Measurements from ENCODE around the gene SLC25A47. TPM values are rescaled to one million over a fixed set of nuclear protein-coding genes. Genes with fewer than 3 reads are reported as not detected.

SLC25A47 gene
- total RNA-seq, 1 experiment from 2014 or later = not detected

DNA sequence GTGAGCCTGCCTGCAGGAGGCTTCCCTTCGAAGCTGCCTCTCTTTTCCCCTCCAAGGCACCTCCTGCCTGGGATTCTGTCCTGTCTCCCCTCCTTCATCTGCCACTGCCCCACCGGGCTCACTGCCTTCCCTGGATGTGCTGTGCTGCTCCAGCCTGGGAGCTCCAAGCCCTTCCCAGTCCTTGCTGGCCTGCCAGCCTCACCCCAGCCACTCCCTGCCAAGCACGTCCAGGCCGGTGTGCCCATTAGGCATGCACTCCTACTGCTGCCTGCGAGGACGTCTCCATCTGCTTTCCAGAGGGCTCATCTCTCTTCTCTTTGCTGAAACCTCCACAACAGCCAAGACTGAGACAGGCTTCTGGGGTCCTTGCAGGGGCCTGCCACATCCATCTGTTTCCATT lies 8.4 kb upstream of the SLC25A47 start (continued):
- TF ChIP-seq ZNF121 (CRISPR knock-in tag; IDR thresholded peaks at IDR 0.05) (no peak), ZBTB21 (CRISPR knock-in tag; IDR thresholded peaks at IDR 0.05; ENCODE audit: borderline replicate concordance) (no peak)
- TF ChIP-seq, protein P1, sequence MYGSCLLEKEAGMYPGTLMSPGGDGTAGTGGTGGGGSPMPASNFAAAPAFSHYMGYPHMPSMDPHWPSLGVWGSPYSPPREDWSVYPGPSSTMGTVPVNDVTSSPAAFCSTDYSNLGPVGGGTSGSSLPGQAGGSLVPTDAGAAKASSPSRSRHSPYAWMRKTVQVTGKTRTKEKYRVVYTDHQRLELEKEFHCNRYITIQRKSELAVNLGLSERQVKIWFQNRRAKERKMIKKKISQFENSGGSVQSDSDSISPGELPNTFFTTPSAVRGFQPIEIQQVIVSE (CRISPR knock-in tag; IDR thresholded peaks at IDR 0.05; ENCODE audit: borderline replicate concordance) = no peak

DNA sequence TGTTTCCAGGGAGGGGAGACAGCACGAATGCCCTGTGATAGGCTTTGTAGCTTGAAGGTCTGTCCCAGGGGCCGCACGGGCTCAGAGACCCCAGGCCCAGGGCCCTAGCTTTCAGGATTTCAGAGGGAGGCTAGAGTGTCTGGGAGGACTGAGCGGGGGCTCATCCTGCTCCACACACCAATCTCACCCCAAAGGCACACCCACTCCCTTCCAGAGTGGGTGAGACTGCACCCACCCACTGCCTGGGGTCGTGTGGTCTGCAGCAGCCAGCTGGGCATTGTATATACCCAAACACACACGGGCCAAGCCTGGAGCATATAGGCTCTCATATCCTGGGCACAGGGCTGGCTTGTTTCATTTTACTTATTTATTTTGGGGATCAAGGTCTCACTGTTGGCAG lies 5.8 kb upstream of the SLC25A47 start:
- ChIA-PET POLR2A (no interaction called here), CTCF (no interaction called here)
- no peak for ATAC-seq
- Mint-ChIP-seq H3K9me3 (no peaks in the 10 kb centered on the region), H3K4me3 (no peak overlapping the region), H3K36me3 (no peaks in the 10 kb centered on the region), H3K27ac (no peak overlapping the region), H3K27me3 (ENCODE audit: low read depth) (no peaks in the 10 kb centered on the region), H3K4me1 (peaks cover 11% of the 10 kb centered on the region)
- DNase-seq (ENCODE audit: low spot score) = no peak
- TF ChIP-seq TEAD1 (CRISPR knock-in tag; IDR thresholded peaks at IDR 0.05) (no peak), ZNF416 (CRISPR knock-in tag; IDR thresholded peaks at IDR 0.05) (no peak), ETV6 (CRISPR knock-in tag; IDR thresholded peaks at IDR 0.05) (no peak), TCF7 (CRISPR knock-in tag; IDR thresholded peaks at IDR 0.05; ENCODE audit: low read depth) (no peak)
- TF ChIP-seq, protein P2, sequence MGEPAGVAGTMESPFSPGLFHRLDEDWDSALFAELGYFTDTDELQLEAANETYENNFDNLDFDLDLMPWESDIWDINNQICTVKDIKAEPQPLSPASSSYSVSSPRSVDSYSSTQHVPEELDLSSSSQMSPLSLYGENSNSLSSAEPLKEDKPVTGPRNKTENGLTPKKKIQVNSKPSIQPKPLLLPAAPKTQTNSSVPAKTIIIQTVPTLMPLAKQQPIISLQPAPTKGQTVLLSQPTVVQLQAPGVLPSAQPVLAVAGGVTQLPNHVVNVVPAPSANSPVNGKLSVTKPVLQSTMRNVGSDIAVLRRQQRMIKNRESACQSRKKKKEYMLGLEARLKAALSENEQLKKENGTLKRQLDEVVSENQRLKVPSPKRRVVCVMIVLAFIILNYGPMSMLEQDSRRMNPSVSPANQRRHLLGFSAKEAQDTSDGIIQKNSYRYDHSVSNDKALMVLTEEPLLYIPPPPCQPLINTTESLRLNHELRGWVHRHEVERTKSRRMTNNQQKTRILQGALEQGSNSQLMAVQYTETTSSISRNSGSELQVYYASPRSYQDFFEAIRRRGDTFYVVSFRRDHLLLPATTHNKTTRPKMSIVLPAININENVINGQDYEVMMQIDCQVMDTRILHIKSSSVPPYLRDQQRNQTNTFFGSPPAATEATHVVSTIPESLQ (CRISPR knock-in tag; IDR thresholded peaks at IDR 0.05) = no peak
- TF ChIP-seq, protein P3, sequence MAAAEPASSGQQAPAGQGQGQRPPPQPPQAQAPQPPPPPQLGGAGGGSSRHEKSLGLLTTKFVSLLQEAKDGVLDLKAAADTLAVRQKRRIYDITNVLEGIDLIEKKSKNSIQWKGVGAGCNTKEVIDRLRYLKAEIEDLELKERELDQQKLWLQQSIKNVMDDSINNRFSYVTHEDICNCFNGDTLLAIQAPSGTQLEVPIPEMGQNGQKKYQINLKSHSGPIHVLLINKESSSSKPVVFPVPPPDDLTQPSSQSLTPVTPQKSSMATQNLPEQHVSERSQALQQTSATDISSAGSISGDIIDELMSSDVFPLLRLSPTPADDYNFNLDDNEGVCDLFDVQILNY (CRISPR knock-in tag; IDR thresholded peaks at IDR 0.05) = no peak
- TF ChIP-seq, protein P4, sequence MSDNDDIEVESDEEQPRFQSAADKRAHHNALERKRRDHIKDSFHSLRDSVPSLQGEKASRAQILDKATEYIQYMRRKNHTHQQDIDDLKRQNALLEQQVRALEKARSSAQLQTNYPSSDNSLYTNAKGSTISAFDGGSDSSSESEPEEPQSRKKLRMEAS (CRISPR knock-in tag; IDR thresholded peaks at IDR 0.05) = no peak
- TF ChIP-seq, protein P5, sequence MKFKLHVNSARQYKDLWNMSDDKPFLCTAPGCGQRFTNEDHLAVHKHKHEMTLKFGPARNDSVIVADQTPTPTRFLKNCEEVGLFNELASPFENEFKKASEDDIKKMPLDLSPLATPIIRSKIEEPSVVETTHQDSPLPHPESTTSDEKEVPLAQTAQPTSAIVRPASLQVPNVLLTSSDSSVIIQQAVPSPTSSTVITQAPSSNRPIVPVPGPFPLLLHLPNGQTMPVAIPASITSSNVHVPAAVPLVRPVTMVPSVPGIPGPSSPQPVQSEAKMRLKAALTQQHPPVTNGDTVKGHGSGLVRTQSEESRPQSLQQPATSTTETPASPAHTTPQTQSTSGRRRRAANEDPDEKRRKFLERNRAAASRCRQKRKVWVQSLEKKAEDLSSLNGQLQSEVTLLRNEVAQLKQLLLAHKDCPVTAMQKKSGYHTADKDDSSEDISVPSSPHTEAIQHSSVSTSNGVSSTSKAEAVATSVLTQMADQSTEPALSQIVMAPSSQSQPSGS (CRISPR knock-in tag; IDR thresholded peaks at IDR 0.05; ENCODE audit: borderline replicate concordance, low read depth) = no peak
- TF ChIP-seq, protein P6, sequence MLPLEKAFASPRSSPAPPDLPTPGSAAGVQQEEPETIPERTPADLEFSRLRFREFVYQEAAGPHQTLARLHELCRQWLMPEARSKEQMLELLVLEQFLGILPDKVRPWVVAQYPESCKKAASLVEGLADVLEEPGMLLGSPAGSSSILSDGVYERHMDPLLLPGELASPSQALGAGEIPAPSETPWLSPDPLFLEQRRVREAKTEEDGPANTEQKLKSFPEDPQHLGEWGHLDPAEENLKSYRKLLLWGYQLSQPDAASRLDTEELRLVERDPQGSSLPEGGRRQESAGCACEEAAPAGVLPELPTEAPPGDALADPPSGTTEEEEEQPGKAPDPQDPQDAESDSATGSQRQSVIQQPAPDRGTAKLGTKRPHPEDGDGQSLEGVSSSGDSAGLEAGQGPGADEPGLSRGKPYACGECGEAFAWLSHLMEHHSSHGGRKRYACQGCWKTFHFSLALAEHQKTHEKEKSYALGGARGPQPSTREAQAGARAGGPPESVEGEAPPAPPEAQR (CRISPR knock-in tag; IDR thresholded peaks at IDR 0.05) = no peak
- TF ChIP-seq, protein P7, sequence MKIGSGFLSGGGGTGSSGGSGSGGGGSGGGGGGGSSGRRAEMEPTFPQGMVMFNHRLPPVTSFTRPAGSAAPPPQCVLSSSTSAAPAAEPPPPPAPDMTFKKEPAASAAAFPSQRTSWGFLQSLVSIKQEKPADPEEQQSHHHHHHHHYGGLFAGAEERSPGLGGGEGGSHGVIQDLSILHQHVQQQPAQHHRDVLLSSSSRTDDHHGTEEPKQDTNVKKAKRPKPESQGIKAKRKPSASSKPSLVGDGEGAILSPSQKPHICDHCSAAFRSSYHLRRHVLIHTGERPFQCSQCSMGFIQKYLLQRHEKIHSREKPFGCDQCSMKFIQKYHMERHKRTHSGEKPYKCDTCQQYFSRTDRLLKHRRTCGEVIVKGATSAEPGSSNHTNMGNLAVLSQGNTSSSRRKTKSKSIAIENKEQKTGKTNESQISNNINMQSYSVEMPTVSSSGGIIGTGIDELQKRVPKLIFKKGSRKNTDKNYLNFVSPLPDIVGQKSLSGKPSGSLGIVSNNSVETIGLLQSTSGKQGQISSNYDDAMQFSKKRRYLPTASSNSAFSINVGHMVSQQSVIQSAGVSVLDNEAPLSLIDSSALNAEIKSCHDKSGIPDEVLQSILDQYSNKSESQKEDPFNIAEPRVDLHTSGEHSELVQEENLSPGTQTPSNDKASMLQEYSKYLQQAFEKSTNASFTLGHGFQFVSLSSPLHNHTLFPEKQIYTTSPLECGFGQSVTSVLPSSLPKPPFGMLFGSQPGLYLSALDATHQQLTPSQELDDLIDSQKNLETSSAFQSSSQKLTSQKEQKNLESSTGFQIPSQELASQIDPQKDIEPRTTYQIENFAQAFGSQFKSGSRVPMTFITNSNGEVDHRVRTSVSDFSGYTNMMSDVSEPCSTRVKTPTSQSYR (CRISPR knock-in tag; IDR thresholded peaks at IDR 0.05) = no peak
- TF ChIP-seq, protein P8, sequence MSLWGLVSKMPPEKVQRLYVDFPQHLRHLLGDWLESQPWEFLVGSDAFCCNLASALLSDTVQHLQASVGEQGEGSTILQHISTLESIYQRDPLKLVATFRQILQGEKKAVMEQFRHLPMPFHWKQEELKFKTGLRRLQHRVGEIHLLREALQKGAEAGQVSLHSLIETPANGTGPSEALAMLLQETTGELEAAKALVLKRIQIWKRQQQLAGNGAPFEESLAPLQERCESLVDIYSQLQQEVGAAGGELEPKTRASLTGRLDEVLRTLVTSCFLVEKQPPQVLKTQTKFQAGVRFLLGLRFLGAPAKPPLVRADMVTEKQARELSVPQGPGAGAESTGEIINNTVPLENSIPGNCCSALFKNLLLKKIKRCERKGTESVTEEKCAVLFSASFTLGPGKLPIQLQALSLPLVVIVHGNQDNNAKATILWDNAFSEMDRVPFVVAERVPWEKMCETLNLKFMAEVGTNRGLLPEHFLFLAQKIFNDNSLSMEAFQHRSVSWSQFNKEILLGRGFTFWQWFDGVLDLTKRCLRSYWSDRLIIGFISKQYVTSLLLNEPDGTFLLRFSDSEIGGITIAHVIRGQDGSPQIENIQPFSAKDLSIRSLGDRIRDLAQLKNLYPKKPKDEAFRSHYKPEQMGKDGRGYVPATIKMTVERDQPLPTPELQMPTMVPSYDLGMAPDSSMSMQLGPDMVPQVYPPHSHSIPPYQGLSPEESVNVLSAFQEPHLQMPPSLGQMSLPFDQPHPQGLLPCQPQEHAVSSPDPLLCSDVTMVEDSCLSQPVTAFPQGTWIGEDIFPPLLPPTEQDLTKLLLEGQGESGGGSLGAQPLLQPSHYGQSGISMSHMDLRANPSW (CRISPR knock-in tag; conservative IDR thresholded peaks at IDR 0.05; ENCODE audit: low read depth) = no peak
- TF ChIP-seq, protein P9, sequence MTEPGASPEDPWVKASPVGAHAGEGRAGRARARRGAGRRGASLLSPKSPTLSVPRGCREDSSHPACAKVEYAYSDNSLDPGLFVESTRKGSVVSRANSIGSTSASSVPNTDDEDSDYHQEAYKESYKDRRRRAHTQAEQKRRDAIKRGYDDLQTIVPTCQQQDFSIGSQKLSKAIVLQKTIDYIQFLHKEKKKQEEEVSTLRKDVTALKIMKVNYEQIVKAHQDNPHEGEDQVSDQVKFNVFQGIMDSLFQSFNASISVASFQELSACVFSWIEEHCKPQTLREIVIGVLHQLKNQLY (CRISPR knock-in tag; IDR thresholded peaks at IDR 0.05) = no peak
- TF ChIP-seq, protein P10, sequence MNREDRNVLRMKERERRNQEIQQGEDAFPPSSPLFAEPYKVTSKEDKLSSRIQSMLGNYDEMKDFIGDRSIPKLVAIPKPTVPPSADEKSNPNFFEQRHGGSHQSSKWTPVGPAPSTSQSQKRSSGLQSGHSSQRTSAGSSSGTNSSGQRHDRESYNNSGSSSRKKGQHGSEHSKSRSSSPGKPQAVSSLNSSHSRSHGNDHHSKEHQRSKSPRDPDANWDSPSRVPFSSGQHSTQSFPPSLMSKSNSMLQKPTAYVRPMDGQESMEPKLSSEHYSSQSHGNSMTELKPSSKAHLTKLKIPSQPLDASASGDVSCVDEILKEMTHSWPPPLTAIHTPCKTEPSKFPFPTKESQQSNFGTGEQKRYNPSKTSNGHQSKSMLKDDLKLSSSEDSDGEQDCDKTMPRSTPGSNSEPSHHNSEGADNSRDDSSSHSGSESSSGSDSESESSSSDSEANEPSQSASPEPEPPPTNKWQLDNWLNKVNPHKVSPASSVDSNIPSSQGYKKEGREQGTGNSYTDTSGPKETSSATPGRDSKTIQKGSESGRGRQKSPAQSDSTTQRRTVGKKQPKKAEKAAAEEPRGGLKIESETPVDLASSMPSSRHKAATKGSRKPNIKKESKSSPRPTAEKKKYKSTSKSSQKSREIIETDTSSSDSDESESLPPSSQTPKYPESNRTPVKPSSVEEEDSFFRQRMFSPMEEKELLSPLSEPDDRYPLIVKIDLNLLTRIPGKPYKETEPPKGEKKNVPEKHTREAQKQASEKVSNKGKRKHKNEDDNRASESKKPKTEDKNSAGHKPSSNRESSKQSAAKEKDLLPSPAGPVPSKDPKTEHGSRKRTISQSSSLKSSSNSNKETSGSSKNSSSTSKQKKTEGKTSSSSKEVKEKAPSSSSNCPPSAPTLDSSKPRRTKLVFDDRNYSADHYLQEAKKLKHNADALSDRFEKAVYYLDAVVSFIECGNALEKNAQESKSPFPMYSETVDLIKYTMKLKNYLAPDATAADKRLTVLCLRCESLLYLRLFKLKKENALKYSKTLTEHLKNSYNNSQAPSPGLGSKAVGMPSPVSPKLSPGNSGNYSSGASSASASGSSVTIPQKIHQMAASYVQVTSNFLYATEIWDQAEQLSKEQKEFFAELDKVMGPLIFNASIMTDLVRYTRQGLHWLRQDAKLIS (CRISPR knock-in tag; IDR thresholded peaks at IDR 0.05; ENCODE audit: borderline replicate concordance) = no peak
